HK-2 (cell line): ENCODE results near the gene CDCA4.
A peak's percentile ranks its signal among the peaks of the same experiment; 100 is the strongest.
"Not testable (repeated sequence)": the region's sequence is repeated elsewhere in the genome, so short reads cannot be mapped to it uniquely, and the experiment has no call there.

Source experiments
- DNase-seq: peaks from one replicate; pipeline ENCODE4 v3.0.0-alpha.2; 2018; ENCODE audit not compliant: unreplicated experiment

CDCA4 gene

DNA sequence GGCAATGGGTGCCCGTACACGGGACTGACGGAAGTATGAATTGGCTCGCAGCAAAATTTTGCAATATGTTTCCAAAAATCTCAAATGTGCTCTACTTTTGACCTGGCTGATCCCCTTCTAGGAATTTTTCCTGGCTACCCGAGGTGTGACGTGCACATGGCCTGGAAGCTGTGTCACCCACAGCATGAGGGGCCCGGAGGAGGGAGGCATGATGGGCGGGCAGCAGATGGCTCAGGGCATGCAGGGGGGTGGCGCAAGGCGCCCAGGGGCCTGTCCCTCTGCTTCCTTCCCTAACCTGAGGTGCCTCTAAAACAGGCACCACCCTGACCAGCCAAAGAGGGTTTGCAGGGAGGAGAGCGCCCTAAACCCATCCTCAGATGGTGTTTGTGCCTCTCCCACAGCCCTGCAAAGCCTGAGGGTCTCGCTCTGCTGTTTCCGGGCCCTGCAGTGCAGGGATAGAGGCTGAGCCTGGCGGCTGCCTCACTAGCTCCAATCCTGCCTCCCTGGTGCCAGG, 37.7 kb upstream of the CDCA4 start:
- DNase-seq: no peak

DNA sequence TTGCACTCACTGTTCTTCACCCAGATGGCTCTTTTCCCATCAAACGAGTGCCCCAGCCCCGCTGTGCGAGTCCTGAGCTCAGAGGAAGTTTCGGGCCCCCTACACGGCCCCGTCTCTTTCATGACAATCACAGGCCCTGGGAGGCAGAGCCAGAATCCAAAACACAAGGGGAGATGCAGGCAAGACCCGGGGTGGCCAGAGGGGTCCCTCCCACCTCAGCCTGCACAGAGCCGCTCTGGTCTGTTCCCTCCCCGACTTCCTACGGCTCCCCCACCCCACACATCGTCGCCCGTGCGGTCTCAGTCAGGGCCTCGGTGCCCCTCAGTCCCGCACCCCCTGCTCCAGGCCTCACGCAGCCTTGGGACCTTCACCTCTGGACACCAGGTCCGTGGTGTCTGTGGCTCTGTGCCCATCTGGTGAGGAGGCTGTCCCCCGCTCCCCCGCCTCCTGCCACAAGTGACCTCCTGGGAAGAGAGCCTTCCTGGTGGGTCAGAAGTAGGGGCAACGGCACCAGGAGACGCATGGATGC, 35.5 kb upstream of the CDCA4 start:
- DNase-seq: no peak

DNA sequence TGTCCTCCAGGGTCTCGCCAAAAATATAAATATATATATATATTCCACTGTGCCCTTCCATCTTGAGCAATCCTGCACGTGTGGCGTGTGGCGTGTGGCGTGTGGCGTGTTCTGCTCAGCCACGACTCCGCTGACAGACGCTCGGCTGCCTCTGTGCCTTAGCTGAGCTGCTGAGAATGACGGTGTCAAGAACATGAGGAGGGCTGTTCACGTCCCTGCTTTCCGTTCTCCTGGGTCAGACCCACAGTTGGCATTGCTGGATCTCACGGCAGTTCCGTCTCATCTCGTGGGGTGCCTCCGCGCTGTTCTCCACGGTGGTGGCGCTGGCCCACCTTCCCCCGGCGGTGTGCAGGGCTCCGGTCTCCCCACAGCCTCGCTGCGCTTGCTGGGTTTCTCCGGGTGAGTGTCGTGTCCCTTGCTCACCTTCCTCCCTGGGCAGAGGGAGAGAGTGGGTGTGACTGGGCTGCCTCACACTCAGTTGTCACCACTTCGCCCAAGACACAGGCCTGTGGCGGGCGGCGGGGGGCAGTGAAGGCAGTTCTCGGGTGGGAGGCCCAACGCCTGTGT, 34.9 kb upstream of the CDCA4 start:
- no peak for DNase-seq

GRCh38 chr14:105055334-105055733, 34.5 kb upstream of the CDCA4 start:
- DNase-seq: no peak

- no peak for DNase-seq
These were observed 33.1 kb upstream of the CDCA4 start for GRCh38 chr14:105053996-105054395.

GRCh38 chr14:105053421-105053820, 32.5 kb upstream of the CDCA4 start:
- no peak for DNase-seq

DNA sequence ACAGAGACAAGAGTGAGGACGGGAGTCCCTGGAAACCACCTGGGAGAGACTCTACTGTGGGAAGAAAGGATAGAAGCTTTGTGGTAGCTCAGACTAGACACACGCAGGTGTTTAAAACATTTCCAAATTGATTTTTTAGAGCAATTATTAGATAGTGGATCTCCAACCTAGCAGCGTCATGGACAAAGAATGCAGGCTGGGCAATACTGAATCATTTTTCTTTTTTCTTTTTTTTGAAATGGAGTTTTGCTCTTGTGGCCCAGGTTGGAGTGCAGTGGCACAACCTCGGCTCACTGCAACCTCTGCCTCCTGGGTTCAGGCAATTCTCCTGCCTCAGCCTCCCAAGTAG, 31.2 kb upstream of the CDCA4 start:
- DNase-seq: no peak

DNA sequence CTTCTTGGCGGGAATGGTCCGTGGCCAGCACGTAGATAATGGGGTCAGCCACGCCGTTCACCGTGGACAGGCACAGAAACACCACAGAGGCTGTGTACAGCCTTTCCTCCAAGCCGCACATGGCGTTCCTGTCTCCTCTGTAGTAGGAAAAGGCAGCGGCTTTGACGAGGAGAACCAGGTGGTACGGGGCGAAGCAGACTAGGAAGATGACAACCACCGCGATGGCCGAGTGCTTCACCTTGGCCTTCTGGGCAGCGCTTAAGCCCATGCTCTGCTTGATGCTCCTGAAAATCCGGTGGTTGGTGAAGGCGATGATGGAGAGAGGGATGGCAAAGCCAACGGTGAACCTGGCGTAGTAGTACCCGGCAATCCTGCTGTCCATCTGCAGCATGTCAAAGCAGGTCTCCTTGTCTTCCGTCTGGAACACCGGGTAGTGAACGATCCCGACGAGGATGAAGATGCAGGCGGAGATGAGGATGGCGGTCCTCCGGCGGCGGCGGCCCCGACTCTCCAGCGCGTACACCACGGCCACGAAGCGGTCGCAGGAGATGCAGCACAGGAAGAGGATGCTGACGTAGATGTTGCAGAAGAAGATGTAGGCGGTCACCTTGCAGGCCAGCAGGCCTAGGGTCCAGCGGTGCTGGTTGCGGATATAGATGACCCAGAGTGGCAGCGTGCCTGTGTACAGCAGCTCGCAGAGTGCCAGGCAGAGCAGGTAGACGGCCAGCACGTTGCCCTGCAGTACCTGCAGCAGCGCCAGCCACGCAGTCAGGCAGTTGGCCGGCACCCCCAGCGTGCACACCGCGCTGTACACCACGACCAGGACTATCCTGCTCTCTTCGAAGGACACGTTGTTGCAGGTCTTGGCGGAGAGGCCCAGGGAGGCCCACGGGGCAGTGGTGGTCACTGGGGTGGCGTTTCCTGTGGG, 30.6 kb upstream of the CDCA4 start:
- DNase-seq: no peak

DNA sequence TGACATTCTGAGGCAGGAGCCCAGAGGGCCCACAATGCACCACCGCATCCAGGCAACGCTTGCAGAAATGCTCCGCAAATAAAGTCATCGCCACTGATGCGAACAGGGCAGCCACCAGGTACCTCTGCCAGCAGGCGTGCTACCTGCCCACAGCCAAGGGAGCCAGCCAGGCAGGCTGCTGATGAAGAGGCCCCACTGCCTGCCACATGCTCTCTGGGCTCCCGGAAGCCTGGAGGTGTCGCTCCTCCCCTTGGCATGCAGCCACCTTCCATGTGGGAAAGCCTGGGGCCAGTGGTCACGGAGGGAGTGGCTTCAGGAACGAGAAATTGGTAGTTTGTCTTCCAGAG, 29.6 kb upstream of the CDCA4 start:
- peak; percentile 88 for DNase-seq

GRCh38 chr14:105049753-105050550, 29.1 kb upstream of the CDCA4 start:
- no peak for DNase-seq

GRCh38 chr14:105047283-105048016, 26.6 kb upstream of the CDCA4 start:
- DNase-seq: no peak

- no peak for DNase-seq
These were observed 26.0 kb upstream of the CDCA4 start for GRCh38 chr14:105046891-105047282.

DNA sequence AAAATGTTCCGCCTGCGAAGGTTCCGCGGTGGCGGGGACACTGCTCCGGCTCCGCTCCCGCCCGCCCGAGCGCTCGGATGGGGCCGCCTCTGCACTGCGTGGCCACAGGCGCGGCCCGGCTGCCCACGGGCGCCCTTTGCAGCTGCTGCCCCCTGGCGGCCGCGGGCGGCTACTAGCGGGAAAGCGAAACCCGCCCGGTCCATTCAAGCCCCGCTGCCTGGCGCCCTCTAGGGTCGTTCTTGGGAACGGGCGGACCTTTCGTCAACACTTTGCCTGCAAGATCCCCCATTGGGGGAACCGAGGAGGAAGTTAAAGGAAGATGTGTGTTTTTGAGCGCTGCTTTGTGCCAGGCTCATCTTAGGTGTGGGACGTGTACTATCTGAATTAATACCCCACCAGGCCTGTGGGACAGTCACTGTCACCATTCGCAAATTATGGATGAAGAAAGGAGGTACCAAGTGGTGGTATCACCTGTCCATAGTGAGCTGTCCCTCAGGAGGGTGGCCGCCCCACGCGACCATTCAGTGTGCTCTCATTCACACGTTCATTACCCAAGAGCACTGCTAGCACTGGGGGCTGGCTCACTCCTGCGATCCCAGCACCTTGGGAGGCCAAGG, 24.9 kb upstream of the CDCA4 start:
- DNase-seq: peak; percentile 62

- DNase-seq: no peak
These were observed 22.8 kb upstream of the CDCA4 start for GRCh38 chr14:105043641-105044040.

DNA sequence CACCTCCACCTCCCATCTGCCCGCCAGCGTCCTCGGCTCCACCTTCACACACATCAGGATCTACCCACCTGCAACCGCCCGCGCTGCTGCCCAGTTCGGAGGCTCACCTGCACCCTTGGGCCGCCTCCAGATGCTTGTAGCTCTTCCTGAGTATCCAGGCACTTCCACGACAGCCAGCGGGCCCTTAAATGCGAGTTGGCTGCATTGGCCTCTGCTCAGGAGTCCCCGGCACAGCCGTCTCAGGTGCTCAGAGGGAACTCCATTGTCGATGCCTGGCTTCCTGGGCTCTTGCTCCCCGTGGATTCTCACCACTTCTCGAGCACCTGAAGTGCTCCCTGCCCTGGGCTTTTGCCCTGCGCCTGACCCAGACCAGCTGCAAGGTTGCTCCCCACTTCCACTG, 21.9 kb upstream of the CDCA4 start:
- no peak for DNase-seq

GRCh38 chr14:105041841-105042765, 21.2 kb upstream of the CDCA4 start:
- no peak for DNase-seq

DNA sequence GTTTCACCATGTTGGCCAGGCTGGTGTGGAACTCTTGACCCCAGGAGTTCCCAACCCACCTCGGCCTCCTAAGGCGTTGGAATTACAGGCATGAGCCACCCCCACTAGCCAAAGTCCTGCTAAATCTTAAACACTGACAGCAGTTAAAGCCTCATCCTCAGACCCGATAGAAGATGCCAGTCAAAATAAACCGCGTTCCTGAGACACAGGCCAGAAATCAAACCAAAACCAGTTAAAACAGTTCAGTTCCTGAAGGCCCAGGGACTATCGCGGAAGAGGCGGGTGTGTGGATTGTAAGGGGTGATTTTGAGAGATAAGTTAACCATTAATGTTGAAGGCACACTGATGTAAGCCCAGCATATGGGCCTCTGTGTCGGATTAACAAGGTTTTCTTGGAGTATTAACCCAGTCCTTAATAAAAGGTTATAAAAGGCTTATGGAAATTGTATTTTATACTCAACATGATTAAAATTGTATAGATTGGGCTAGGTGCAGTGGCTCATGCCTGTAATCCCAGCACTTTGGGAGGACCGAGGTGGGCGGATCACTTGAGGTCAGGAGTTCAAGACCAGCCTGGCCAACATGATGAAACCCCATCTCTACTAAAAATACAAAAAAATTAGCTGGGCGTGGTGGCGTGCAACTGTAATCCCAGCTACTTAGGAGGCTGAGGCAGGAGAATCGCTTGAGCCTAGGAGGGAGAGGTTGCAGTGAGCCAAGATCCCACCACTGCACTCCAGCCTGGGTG, 18.7 kb upstream of the CDCA4 start:
- DNase-seq: peak; percentile 27

- not testable (repeated sequence) for DNase-seq
These were observed 14.7 kb upstream of the CDCA4 start for GRCh38 chr14:105035616-105036015.

GRCh38 chr14:105034315-105035039, 13.6 kb upstream of the CDCA4 start:
- no peak for DNase-seq
